Measurements from ENCODE around the gene DTHD1. TPM values are rescaled to one million over a fixed set of nuclear protein-coding genes. Genes with fewer than 3 reads are reported as not detected.
A peak's percentile ranks its signal among the peaks of the same experiment; 100 is the strongest.

The DTHD1 gene
- total RNA-seq, 4 donors from 2014 or later, result 0.68 to 1.3 TPM; not detected in 2

- Histone ChIP-seq H3K4me3 (no peak overlapping the region), H3K9me3 (peaks cover 9 to 17% of the 10 kb centered on the region in 2 donors), H3K27me3 (no peaks in the 10 kb centered on the region), H3K4me1 (no peaks in the 10 kb centered on the region), H3K36me3 (no peaks in the 10 kb centered on the region), H3K27ac (no peak overlapping the region)
- TF ChIP-seq EP300 (IDR thresholded peaks at IDR 0.05; ENCODE audit: low read depth), result no peak
- in situ Hi-C loops (cut with MboI; ENCODE audit: low pct_ligation_motif_present in 1 of 4, low pct_unique_long_range_greater_than_20kb in 1 of 4, low sequenced_read_pairs in 3 of 4), result loop anchor here in 3 of 4 donors (25.0 kb wide), 1 partner anchor 1012 kb away; no protein-coding TSS in a partner anchor
- intact Hi-C loops (cut with DNase I; ENCODE audit: low total_unique reads), result no loop called here
- 93% methylated on average over 40 of the region's 40 CpGs; no CpG with 5 or more reads in 1 of the 2 donors for WGBS, 2 donors (ENCODE audit: low coverage in 1 of 2)
- DNase-seq, result no peak
Measured at GRCh38 chr4:36374836-36375511, 93.6 kb downstream of the DTHD1 start.

GRCh38 chr4:36385951-36386571 lies 104.6 kb downstream of the DTHD1 start:
- no peak overlapping the region for H3K4me3 ChIP-seq
- TF ChIP-seq POLR2A (IDR thresholded peaks at IDR 0.05) (no peak), CTCF (IDR thresholded peaks at IDR 0.05) (no peak), POLR2AphosphoS5 (IDR thresholded peaks at IDR 0.05) (no peak), EP300 (IDR thresholded peaks at IDR 0.05; ENCODE audit: low read depth) (no peak)
- H3K36me3 ChIP-seq, result no peaks in the 10 kb centered on the region
- in situ Hi-C loops (cut with MboI; ENCODE audit: low pct_ligation_motif_present in 1 of 4, low pct_unique_long_range_greater_than_20kb in 1 of 4, low sequenced_read_pairs in 3 of 4), result no loop called here
- DNase-seq, result peak; percentile 11
- intact Hi-C loops (cut with DNase I; ENCODE audit: low total_unique reads), result no loop called here
- WGBS, 2 donors (ENCODE audit: low coverage in 1 of 2), result 24 to 33% methylated on average over 5 of the region's 5 CpGs
- H3K4me1 ChIP-seq, result peaks cover 0 to 7% (median 3%) of the 10 kb centered on the region in 4 donors
- H3K9me3 ChIP-seq, result no peaks in the 10 kb centered on the region
- H3K27ac ChIP-seq, result peak overlapping the region in 1 of 4 donors; percentile 19
- H3K27me3 ChIP-seq, result no peaks in the 10 kb centered on the region

GRCh38 chr4:36386691-36387090 lies 105.3 kb downstream of the DTHD1 start:
- no peak for TF ChIP-seq CTCF (IDR thresholded peaks at IDR 0.05)
- no peak for TF ChIP-seq POLR2A (IDR thresholded peaks at IDR 0.05)
- TF ChIP-seq POLR2AphosphoS5 (IDR thresholded peaks at IDR 0.05), result no peak
- no peak for TF ChIP-seq EP300 (IDR thresholded peaks at IDR 0.05; ENCODE audit: low read depth)
- in situ Hi-C loops (cut with MboI; ENCODE audit: low pct_ligation_motif_present in 1 of 4, low pct_unique_long_range_greater_than_20kb in 1 of 4, low sequenced_read_pairs in 3 of 4), result no loop called here
- no peak for DNase-seq
- Histone ChIP-seq H3K4me3 (no peak overlapping the region), H3K9me3 (no peaks in the 10 kb centered on the region), H3K36me3 (no peaks in the 10 kb centered on the region), H3K27me3 (no peaks in the 10 kb centered on the region), H3K4me1 (peaks cover 0 to 7% (median 3%) of the 10 kb centered on the region in 4 donors), H3K27ac (no peak overlapping the region)
- intact Hi-C loops (cut with DNase I; ENCODE audit: low total_unique reads), result no loop called here

- no peaks in the 10 kb centered on the region for H3K27me3 ChIP-seq
- intact Hi-C loops (cut with DNase I; ENCODE audit: low total_unique reads) (no loop called here), in situ Hi-C loops (cut with MboI; ENCODE audit: low pct_ligation_motif_present in 1 of 4, low pct_unique_long_range_greater_than_20kb in 1 of 4, low sequenced_read_pairs in 3 of 4) (no loop called here)
- TF ChIP-seq POLR2AphosphoS5 (IDR thresholded peaks at IDR 0.05) (no peak), EP300 (IDR thresholded peaks at IDR 0.05; ENCODE audit: low read depth) (no peak), CTCF (IDR thresholded peaks at IDR 0.05) (no peak), POLR2A (IDR thresholded peaks at IDR 0.05) (no peak)
- peaks cover 0 to 7% (median 3%) of the 10 kb centered on the region in 4 donors for H3K4me1 ChIP-seq
- 70 to 72% methylated on average over 4 to 5 of the region's 5 CpGs for WGBS, 2 donors (ENCODE audit: low coverage in 1 of 2)
- H3K27ac ChIP-seq, result no peak overlapping the region
- no peaks in the 10 kb centered on the region for H3K36me3 ChIP-seq
- DNase-seq, result no peak
- H3K9me3 ChIP-seq, result no peaks in the 10 kb centered on the region
- H3K4me3 ChIP-seq, result no peak overlapping the region
Measured at GRCh38 chr4:36388710-36389109, 107.3 kb downstream of the DTHD1 start.
